CD4-positive, alpha-beta memory T cell (primary cell): ENCODE measurements around the gene MAPK4. TPM values are rescaled to one million over a fixed set of nuclear protein-coding genes. Genes with fewer than 3 reads are reported as not detected.
"Not testable (repeated sequence)": the region's sequence is repeated elsewhere in the genome, so short reads cannot be mapped to it uniquely, and the experiment has no call there.

ENCODE experiments used
- CTCF ChIA-PET: fragments of 350-600 bp; sonication (Branson Sonifier 250); formaldehyde crosslinking; loops from one replicate; lab custom pipeline; 2021; ENCODE audit warnings: inconsistent platforms; ENCODE audit not compliant: partially characterized antibody; lab: Charles Lee
- POLR2A ChIA-PET: fragments of 350-600 bp; sonication (Branson Sonifier 250); formaldehyde crosslinking; loops from one replicate; lab custom pipeline; 2021; ENCODE audit not compliant: partially characterized antibody; lab: Charles Lee
- DNase-seq, 5 donors: peaks; one replicate each; pipeline versions ENCODE4 v3.0.0 to v3.0.0-alpha.2; 2020 to 2022; ENCODE audit warnings: mixed read lengths in 1 of 5
- H3K27ac ChIP-seq: one replicate; pipeline ENCODE4 v1.7.0; 2013; ENCODE audit warnings: low read depth, low read length
- H3K27me3 ChIP-seq: 2 replicates; pipeline ENCODE4 v1.7.0; 2013; ENCODE audit warnings: mild to moderate bottlenecking, low read length, moderate library complexity; ENCODE audit not compliant: insufficient read depth
- H3K36me3 ChIP-seq: 2 replicates; pipeline ENCODE4 v1.7.0; 2013; ENCODE audit warnings: mild to moderate bottlenecking, low read length, moderate library complexity; ENCODE audit not compliant: insufficient read depth
- H3K4me1 ChIP-seq: 2 replicates; pipeline ENCODE4 v1.7.0; 2013; ENCODE audit warnings: mild to moderate bottlenecking, low read length, moderate library complexity; ENCODE audit not compliant: insufficient read depth
- H3K4me3 ChIP-seq, 2 donors: one replicate each; pipeline ENCODE4 v1.7.0; 2013; ENCODE audit warnings: low read length in 2 of 2, mild to moderate bottlenecking in 1 of 2
- H3K9me3 ChIP-seq, 2 donors: one replicate each; pipeline ENCODE4 v1.7.0; 2013; ENCODE audit warnings: low read length in 2 of 2, control low read depth in 1 of 2; ENCODE audit not compliant: control insufficient read depth in 1 of 2
- H3K27ac Mint-ChIP-seq, 7 donors: one replicate each; pipeline ENCODE4 v1.8.0; 2020 to 2021; ENCODE audit warnings: mixed read lengths in 7 of 7, mild to moderate bottlenecking in 6 of 7, inconsistent platforms in 3 of 7, moderate library complexity in 3 of 7
- H3K27me3 Mint-ChIP-seq, 2 donors: one replicate each; pipeline ENCODE4 v1.8.0; 2020 to 2021; ENCODE audit warnings: mixed read lengths in 2 of 2
- H3K36me3 Mint-ChIP-seq, 2 donors: one replicate each; pipeline ENCODE4 v1.8.0; 2020 to 2021; ENCODE audit warnings: mixed read lengths in 2 of 2, inconsistent platforms in 1 of 2, mild to moderate bottlenecking in 1 of 2
- H3K4me1 Mint-ChIP-seq, 4 donors: one replicate each; pipeline ENCODE4 v1.8.0; 2020 to 2021; ENCODE audit warnings: mixed read lengths in 4 of 4, mild to moderate bottlenecking in 1 of 4
- H3K4me3 Mint-ChIP-seq, 8 donors: one replicate each; pipeline ENCODE4 v1.8.0; 2020 to 2021; ENCODE audit warnings: mixed read lengths in 8 of 8, mild to moderate bottlenecking in 7 of 8, moderate library complexity in 6 of 8, inconsistent platforms in 3 of 8
- H3K9me3 Mint-ChIP-seq, 8 donors: one replicate each; pipeline ENCODE4 v1.8.0; 2020 to 2021; ENCODE audit warnings: mixed read lengths in 8 of 8, mild to moderate bottlenecking in 5 of 8, inconsistent platforms in 3 of 8, moderate library complexity in 1 of 8
- intact Hi-C: fragments of 100-400 bp; cut with micrococcal nuclease; formaldehyde crosslinking; loops from one replicate; pipeline ENCODE4 v1.15.1; 2023
- polyA plus RNA-seq, 2 donors: library from polyadenylated mRNA; unstranded; fragments of 300-500 nt; fragmentation: Illumina TruSeq; gene quantifications; one replicate each; pipeline ENCODE4 v1.2.3, GENCODE V29; 2021
- total RNA-seq, 2 experiments: library from RNA; stranded (reverse); gene quantifications; one replicate each; pipeline ENCODE4 v1.2.3, GENCODE V29; 2021

The MAPK4 gene
- total and polyA plus RNA-seq, 4 experiments from 2014 or later, result not detected

GRCh38 chr18:50775726-50776125 is 215.8 kb downstream of the MAPK4 start:
- POLR2A ChIA-PET, result no interaction called here
- Mint-ChIP-seq H3K4me1 (no peaks in the 10 kb centered on the region), H3K27me3 (peaks cover 6 to 19% of the 10 kb centered on the region in 2 donors), H3K9me3 (peaks cover 0 to 9% (median 0%) of the 10 kb centered on the region in 8 donors), H3K4me3 (no peak overlapping the region), H3K36me3 (no peaks in the 10 kb centered on the region), H3K27ac (no peak overlapping the region)
- H3K4me1 ChIP-seq, result no peaks in the 10 kb centered on the region
- H3K27ac ChIP-seq, result no peak overlapping the region
- H3K27me3 ChIP-seq, result no peaks in the 10 kb centered on the region
- CTCF ChIA-PET, result no interaction called here
- intact Hi-C loops, result no loop called here
- no peak overlapping the region for H3K4me3 ChIP-seq
- H3K9me3 ChIP-seq, result no peaks in the 10 kb centered on the region
- no peaks in the 10 kb centered on the region for H3K36me3 ChIP-seq
- no peak for DNase-seq

GRCh38 chr18:50776383-50776782 is 216.5 kb downstream of the MAPK4 start:
- Histone ChIP-seq H3K4me3 (no peak overlapping the region), H3K27ac (no peak overlapping the region), H3K36me3 (no peaks in the 10 kb centered on the region), H3K27me3 (no peaks in the 10 kb centered on the region), H3K4me1 (no peaks in the 10 kb centered on the region), H3K9me3 (no peaks in the 10 kb centered on the region)
- peaks cover 5 to 19% of the 10 kb centered on the region in 2 donors for H3K27me3 Mint-ChIP-seq
- no peaks in the 10 kb centered on the region for H3K36me3 Mint-ChIP-seq
- CTCF ChIA-PET, result no interaction called here
- peaks cover 0 to 9% (median 0%) of the 10 kb centered on the region in 8 donors for H3K9me3 Mint-ChIP-seq
- intact Hi-C loops, result no loop called here
- no peak overlapping the region for H3K27ac Mint-ChIP-seq
- DNase-seq, result no peak
- H3K4me3 Mint-ChIP-seq, result no peak overlapping the region
- no peaks in the 10 kb centered on the region for H3K4me1 Mint-ChIP-seq
- POLR2A ChIA-PET, result no interaction called here

- H3K4me1 ChIP-seq, H3K4me3 Mint-ChIP-seq, DNase-seq, POLR2A ChIA-PET, H3K27ac Mint-ChIP-seq, H3K9me3 Mint-ChIP-seq, H3K4me3 ChIP-seq, H3K27ac ChIP-seq, H3K27me3 ChIP-seq, H3K4me1 Mint-ChIP-seq, intact Hi-C loops, H3K9me3 ChIP-seq, H3K36me3 ChIP-seq, CTCF ChIA-PET, H3K36me3 Mint-ChIP-seq: not testable (repeated sequence)
- H3K27me3 Mint-ChIP-seq, result peaks cover 6 to 10% of the 10 kb centered on the region in 2 donors
Measured at GRCh38 chr18:50779021-50779420, 219.1 kb downstream of the MAPK4 start.

Other genes with a start within 250 kb of the MAPK4 start
- under 1 TPM; 0.28 to 0.47 TPM for gene SKA1, start 185.0 kb upstream of the MAPK4 start, total RNA-seq
- under 1 TPM in 1 of 2 donors, not detected in 1; 0.16 TPM for gene SKA1, start 185.0 kb upstream of the MAPK4 start, polyA plus RNA-seq